Posterior cingulate gyrus (tissue), 11 donors: ENCODE data around the gene GPX4.
A peak's percentile ranks its signal among the peaks of the same experiment; 100 is the strongest.

ENCODE experiments used
- DNase-seq, 10 donors: peaks; one replicate each; pipeline versions ENCODE4 v3.0.0 to v3.0.0-alpha.2; 2020 to 2021; ENCODE audit warnings: mixed read lengths in 3 of 10
- intact Hi-C: fragments of 100-400 bp; cut with DNase I; formaldehyde crosslinking; loops from one replicate; pipeline ENCODE4 v1.15.1; 2023

The GPX4 gene

GRCh38 chr19:1098177-1099051 is 5.4 kb upstream of the GPX4 start:
- intact Hi-C loops, result loop anchor here (10.0 kb wide), 1 partner anchor 54 kb away; the partner anchor contains the start of gene ABCA7
- DNase-seq, result no peak

DNA sequence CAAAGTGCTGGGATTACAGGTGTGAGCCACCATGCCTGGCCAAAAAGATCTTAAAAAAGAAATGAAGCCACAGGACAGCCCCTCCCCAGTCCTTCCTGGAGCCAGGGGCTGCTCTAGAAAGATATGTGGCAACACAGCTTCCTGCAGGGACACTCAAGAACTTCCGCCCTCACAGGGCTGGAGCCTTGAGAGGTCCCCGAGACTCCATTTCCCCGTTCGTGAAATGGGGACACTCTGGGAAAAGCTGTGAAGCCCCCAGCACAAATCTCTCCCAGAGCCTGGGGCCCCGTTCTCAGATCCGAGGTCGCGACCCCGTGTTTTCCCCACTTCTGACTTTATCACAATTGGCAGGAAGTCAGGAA is 2.5 kb upstream of the GPX4 start:
- DNase-seq, result no peak
- intact Hi-C loops, result loop anchor here (5.0 kb wide), 1 partner anchor 71 kb away; the partner anchor contains the start of gene SBNO2

- intact Hi-C loops, result loop anchor here (5.0 kb wide), 1 partner anchor 70 kb away; the partner anchor contains the start of gene SBNO2
- DNase-seq, result no peak
These were observed 1.2 kb upstream of the GPX4 start for GRCh38 chr19:1102407-1103131.

- DNase-seq, result no peak
- intact Hi-C loops, result loop anchor here (5.0 kb wide), 1 partner anchor 69 kb away; the partner anchor contains the start of gene SBNO2
These were observed 574 bp upstream of the GPX4 start for GRCh38 chr19:1103132-1103707.

- intact Hi-C loops, result loop anchor here (5.0 kb wide), 1 partner anchor 68 kb away; the partner anchor contains the start of gene SBNO2
- peak; percentile 55 to 96 (median 72) for DNase-seq
These were observed 665 bp downstream of the GPX4 start for GRCh38 chr19:1104311-1105007.

DNA sequence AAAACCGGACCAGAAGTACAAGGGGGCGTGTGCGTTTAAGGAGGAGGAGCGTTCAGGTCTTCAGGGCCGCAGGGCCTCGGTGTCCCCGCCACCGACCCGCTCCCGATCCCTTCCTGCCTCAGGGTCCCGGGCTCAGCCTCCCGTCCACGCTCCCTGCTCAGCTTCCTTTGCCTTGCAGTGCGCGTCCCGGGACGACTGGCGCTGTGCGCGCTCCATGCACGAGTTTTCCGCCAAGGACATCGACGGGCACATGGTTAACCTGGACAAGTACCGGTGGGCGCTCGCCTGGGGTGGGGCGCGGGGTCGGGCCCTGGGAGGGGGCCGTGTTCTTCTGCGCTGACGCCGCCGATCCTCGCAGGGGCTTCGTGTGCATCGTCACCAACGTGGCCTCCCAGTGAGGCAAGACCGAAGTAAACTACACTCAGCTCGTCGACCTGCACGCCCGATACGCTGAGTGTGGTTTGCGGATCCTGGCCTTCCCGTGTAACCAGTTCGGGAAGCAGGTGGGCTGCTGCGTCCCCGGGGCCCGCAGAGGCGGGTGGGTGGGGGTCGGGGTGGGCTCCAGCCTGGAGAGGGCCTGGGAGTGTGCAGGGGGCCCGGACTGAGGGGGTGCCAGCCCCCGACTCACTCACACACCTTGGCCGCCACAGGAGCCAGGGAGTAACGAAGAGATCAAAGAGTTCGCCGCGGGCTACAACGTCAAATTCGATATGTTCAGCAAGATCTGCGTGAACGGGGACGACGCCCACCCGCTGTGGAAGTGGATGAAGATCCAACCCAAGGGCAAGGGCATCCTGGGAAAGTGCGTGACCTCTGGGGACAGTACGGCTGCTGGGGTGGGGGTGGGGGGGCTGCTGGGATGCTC is 1.4 kb downstream of the GPX4 start:
- intact Hi-C loops, result no loop called here
- DNase-seq, result no peak

DNA sequence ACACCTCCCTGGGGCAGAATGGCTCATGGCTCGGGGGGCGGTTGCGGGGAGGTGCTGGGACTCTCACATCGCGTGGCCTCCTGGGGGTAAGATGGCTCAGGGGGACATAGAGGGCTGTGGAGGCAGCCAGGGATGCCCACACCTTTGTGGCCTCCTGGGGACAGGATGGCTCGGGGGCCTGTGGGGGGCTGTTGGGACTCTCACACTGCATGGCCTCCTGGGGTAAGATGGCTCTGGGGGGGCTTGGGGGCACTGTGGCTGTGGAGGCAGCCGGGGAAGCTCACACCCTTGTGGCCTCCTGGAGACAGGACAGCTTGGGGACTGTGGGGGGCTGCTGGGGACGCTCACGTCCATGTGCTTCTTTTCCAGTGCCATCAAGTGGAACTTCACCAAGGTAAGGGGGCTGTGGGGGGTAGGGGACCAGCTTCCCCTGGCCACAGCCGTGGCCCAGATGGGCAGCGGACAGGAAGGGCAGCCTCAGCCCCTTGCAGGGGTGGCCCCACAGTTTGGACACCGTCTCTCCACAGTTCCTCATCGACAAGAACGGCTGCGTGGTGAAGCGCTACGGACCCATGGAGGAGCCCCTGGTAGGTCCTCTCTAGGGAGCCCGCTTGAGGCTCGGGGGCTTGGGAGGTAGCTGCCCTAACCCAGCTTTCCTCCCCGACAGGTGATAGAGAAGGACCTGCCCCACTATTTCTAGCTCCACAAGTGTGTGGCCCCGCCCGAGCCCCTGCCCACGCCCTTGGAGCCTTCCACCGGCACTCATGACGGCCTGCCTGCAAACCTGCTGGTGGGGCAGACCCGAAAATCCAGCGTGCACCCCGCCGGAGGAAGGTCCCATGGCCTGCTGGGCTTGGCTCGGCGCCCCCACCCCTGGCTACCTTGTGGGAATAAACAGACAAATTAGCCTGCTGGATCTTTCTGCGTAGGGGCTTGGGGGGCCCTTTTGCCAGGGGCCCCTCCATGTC is 2.4 kb downstream of the GPX4 start:
- DNase-seq, result no peak
- intact Hi-C loops, result no loop called here

DNA sequence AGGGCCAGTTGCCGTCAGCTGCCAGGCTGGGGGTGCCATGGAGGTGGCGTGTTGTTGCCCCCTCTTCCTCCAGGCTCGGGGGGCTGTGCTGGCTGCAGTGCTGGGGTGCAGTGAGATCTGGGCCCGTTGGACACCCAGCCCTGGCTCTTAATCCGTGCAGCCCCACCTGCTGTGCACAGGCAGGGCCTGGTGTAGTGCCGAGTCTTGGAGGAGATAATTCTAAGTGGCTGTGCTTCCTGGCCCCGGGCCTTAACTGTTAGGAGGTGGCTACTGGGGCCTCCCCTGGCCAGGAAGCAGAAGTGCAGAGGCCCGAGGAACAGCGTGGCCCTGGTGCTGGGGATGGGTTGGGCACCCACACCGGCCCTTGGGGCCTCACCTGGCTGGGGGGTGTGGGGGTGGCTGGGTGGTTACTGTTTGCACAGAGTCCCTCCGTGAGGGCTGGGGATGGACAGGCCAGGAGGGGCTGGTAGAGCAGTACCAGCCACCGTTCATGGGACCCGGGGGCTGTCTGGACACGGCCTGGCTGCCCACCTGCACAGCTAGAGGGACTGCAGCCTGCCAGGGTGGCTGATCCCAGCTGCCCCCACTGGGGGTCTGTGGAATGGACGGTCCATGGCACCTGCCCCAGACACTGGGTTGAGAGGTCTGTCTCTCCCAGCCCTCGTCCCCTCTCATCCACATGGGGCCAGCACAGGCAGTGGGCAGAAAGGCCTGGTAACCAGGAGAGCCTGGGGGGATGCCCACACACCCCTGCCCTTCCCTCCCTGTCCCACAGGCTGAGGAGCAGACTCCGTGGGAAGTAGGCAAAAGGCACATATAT is 3.3 kb downstream of the GPX4 start:
- no peak for DNase-seq
- intact Hi-C loops, result no loop called here

- intact Hi-C loops, result no loop called here
- DNase-seq, result no peak
These were observed 4.0 kb downstream of the GPX4 start for GRCh38 chr19:1107661-1108261.

DNA sequence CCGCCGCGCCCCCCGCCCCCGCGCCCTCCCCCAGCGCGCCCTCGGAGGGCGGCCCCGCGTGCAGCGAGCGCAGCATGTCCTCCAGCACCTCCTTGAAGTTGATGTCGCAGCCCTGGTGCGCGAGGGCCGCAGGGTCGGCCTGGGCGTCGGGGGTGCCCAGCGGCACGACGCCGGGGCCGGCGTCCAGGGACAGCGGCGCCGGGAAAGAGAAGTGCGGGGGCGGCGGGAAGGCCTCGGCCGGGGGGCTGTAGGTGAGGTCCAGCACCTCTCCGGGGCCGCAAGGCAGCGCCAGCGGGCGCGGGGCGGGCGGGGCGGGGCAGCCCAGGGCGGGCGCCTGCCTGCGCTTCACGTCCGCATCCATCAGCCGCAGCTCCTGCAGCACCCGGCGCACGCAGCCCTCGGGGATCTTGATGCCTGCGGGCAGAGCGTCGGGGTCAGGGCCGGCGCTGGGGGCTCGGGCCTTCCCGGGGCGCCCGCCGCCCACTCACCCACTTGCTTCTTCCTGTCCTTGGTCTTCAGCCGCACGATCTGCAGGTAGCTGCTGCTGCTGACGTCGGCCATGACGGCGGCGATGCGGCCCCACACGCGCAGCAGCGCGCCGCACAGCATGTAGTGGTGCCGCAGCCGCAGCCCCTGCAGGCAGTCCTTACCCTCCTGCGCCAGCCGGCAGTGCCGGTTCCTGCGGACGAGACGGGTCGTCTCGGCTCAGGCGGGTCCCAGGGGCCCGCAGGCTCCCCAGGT is 4.7 kb downstream of the GPX4 start:
- DNase-seq, result no peak
- intact Hi-C loops, result no loop called here

GRCh38 chr19:1109032-1109551 is 5.3 kb downstream of the GPX4 start:
- no peak for DNase-seq
- intact Hi-C loops, result no loop called here

GRCh38 chr19:1109697-1110671 is 6.2 kb downstream of the GPX4 start:
- intact Hi-C loops, result loop anchor here (5.0 kb wide), 2 partner anchors 82 to 127 kb away; partner anchors contain the start of gene CBARP
- DNase-seq, result no peak

GRCh38 chr19:1110809-1111640 is 7.2 kb downstream of the GPX4 start:
- no peak for DNase-seq
- intact Hi-C loops, result loop anchor here (5.0 kb wide), 2 partner anchors 81 to 126 kb away; partner anchors contain the start of gene CBARP
